HepG2 (cell line): ENCODE measurements around the gene NPC1. TPM values are rescaled to one million over a fixed set of nuclear protein-coding genes. Genes with fewer than 3 reads are reported as not detected.

ENCODE experiments used
- ATF4 ChIP-seq, 2 experiments: fragments of 450-650 bp in 1 of 2; sonication (generic) in 1 of 2; formaldehyde crosslinking; IDR thresholded peaks; 2 replicates each; pipeline versions ENCODE4 v1.5.0 to v1.8.0; 2020 to 2022; ENCODE audit warnings: mild to moderate bottlenecking in 1 of 2, missing genetic modification reagents in 1 of 2
- FOXK2 ChIP-seq: fragments of 450-650 bp; IDR thresholded peaks from 2 replicates; pipeline ENCODE4 v1.6.1; 2016
- GLI4 ChIP-seq: sonication (generic); formaldehyde crosslinking; IDR thresholded peaks from 2 replicates; pipeline ENCODE4 v1.5.1; 2020; ENCODE audit warnings: missing genetic modification reagents, mild to moderate bottlenecking, moderate library complexity, borderline replicate concordance
- HNRNPUL1 ChIP-seq: fragments of 200-400 bp; formaldehyde crosslinking; IDR thresholded peaks from 2 replicates; pipeline ENCODE4 v1.6.1; 2017; ENCODE audit warnings: low read depth, mild to moderate bottlenecking, low read length, moderate library complexity
- HOXD1 ChIP-seq: sonication (generic); formaldehyde crosslinking; IDR thresholded peaks from 2 replicates; pipeline ENCODE4 v1.5.0; 2020; ENCODE audit warnings: missing genetic modification reagents
- IRF9 ChIP-seq: sonication (generic); formaldehyde crosslinking; IDR thresholded peaks from 2 replicates; pipeline ENCODE4 v1.8.0; 2022; ENCODE audit warnings: missing genetic modification reagents, mild to moderate bottlenecking, borderline replicate concordance
- LRRFIP1 ChIP-seq: sonication (generic); formaldehyde crosslinking; conservative IDR thresholded peaks from 2 replicates; pipeline ENCODE4 v1.4.0; 2020; ENCODE audit warnings: missing genetic modification reagents
- MYPOP ChIP-seq: sonication (generic); formaldehyde crosslinking; IDR thresholded peaks from 2 replicates; pipeline ENCODE4 v1.8.1; 2023; ENCODE audit warnings: mild to moderate bottlenecking, moderate library complexity, missing genetic modification reagents
- NFE2L1 ChIP-seq: sonication (generic); formaldehyde crosslinking; IDR thresholded peaks from 2 replicates; pipeline ENCODE4 v1.4.0; 2020; ENCODE audit warnings: missing genetic modification reagents, mild to moderate bottlenecking, borderline replicate concordance
- RNF219 ChIP-seq: sonication (generic); formaldehyde crosslinking; IDR thresholded peaks from 2 replicates; pipeline ENCODE4 v1.5.0; 2020; ENCODE audit warnings: mild to moderate bottlenecking, missing genetic modification reagents
- SMAD3 ChIP-seq: sonication (generic); formaldehyde crosslinking; IDR thresholded peaks from 2 replicates; pipeline ENCODE4 v1.4.0; 2020; ENCODE audit warnings: missing genetic modification reagents
- SNAPC5 ChIP-seq: sonication (generic); formaldehyde crosslinking; IDR thresholded peaks from 2 replicates; pipeline ENCODE4 v1.8.1; 2023; ENCODE audit warnings: mild to moderate bottlenecking, missing genetic modification reagents, borderline replicate concordance
- SOX6 ChIP-seq, 2 experiments: fragments of 450-650 bp in 1 of 2; sonication (generic) in 1 of 2; formaldehyde crosslinking in 1 of 2; IDR thresholded peaks; 2 replicates each; pipeline versions ENCODE4 v1.4.0 to v1.6.1; 2017 to 2020; ENCODE audit warnings: antibody characterized with exemption in 1 of 2, mild to moderate bottlenecking in 1 of 2, missing genetic modification reagents in 1 of 2
- ZBTB43 ChIP-seq: sonication (generic); formaldehyde crosslinking; conservative IDR thresholded peaks from 2 replicates; pipeline ENCODE4 v1.4.0; 2020; ENCODE audit warnings: missing genetic modification reagents
- ZC3H13 ChIP-seq: sonication (generic); formaldehyde crosslinking; IDR thresholded peaks from 2 replicates; pipeline ENCODE4 v1.8.1; 2023; ENCODE audit warnings: mild to moderate bottlenecking, missing genetic modification reagents, moderate library complexity
- ZNF335 ChIP-seq: sonication (generic); formaldehyde crosslinking; IDR thresholded peaks from 2 replicates; pipeline ENCODE4 v1.4.0; 2020; ENCODE audit warnings: missing genetic modification reagents
- ZNF615 ChIP-seq: sonication (generic); formaldehyde crosslinking; IDR thresholded peaks from 2 replicates; pipeline ENCODE4 v1.5.0; 2020; ENCODE audit warnings: mild to moderate bottlenecking, missing genetic modification reagents, borderline replicate concordance
- ZNF720 ChIP-seq: sonication (generic); formaldehyde crosslinking; IDR thresholded peaks from 2 replicates; pipeline ENCODE4 v1.4.0; 2020; ENCODE audit warnings: missing genetic modification reagents
- polyA plus RNA-seq, 8 experiments: library from polyadenylated mRNA; depleted of rRNA in 3 of 8; stranded (reverse) in 7 of 8; unstranded in 1 of 8; fragments of >200 nt; fragmentation: Illumina TruSeq in 4 of 8; extraction: Trizol in 4 of 8; gene quantifications; 2 replicates each; pipeline versions ENCODE4 v1.2.1 to v1.2.3, GENCODE V29; 2011 to 2016; ENCODE audit warnings: low read depth in 4 of 8, missing spikeins in 1 of 8, mixed read lengths in 1 of 8; ENCODE audit not compliant: insufficient read depth in 1 of 8
- total RNA-seq, 5 experiments: library from RNA; depleted of rRNA; stranded (reverse); fragments of >200 nt; fragmentation: Illumina TruSeq; extraction: Trizol; gene quantifications; 2 replicates each; pipeline ENCODE4 v1.2.3, GENCODE V29; 2016; ENCODE audit warnings: low read depth in 1 of 5

NPC1 gene
- total and polyA plus RNA-seq, 2 of the 13 experiments (the other 11 are each of a cell fraction or from before 2014, with no cell fraction given): 46.5 to 114 TPM

GRCh38 chr18:23545247-23545789 is 41.0 kb downstream of the NPC1 start (continued):
- no peak for TF ChIP-seq LRRFIP1
- TF ChIP-seq ZBTB43 (CRISPR knock-in tag): no peak
- TF ChIP-seq SOX6 (IDR thresholded peaks at IDR 0.05): no peak
- peak; percentile 94 for TF ChIP-seq SOX6 (CRISPR knock-in tag; IDR thresholded peaks at IDR 0.05)
- TF ChIP-seq ZNF615: no peak
- TF ChIP-seq ZNF335 (CRISPR knock-in tag): no peak
- no peak for TF ChIP-seq HOXD1 (CRISPR knock-in tag)
- no peak for TF ChIP-seq ZNF720 (CRISPR knock-in tag)
- TF ChIP-seq SNAPC5 (CRISPR knock-in tag): no peak
- TF ChIP-seq ZC3H13 (CRISPR knock-in tag): no peak
- no peak for TF ChIP-seq SMAD3 (CRISPR knock-in tag)
- TF ChIP-seq GLI4 (CRISPR knock-in tag): no peak
- TF ChIP-seq HNRNPUL1: no peak
- peak; percentile 39; the same call in 1 of the 2 replicates for TF ChIP-seq FOXK2
- TF ChIP-seq NFE2L1 (CRISPR knock-in tag): no peak
- no peak for TF ChIP-seq MYPOP
- TF ChIP-seq ATF4 (CRISPR knock-in tag; IDR thresholded peaks at IDR 0.05): 0 out of 4 replicates have a peak, but pooled peaks of 1 of the 2 experiments have one; percentile 42
- no peak for TF ChIP-seq IRF9 (CRISPR knock-in tag)
- TF ChIP-seq RNF219: no peak
